Activated naive CD4-positive, alpha-beta T cell treated with anti-CD3 and anti-CD28 coated beads for 36 hours (primary cell): ENCODE measurements around the gene EFTUD2. TPM values are rescaled to one million over a fixed set of nuclear protein-coding genes. Genes with fewer than 3 reads are reported as not detected.
A peak's percentile ranks its signal among the peaks of the same experiment; 100 is the strongest.

Experiments
- CTCF ChIA-PET: fragments of 350-600 bp; sonication (Branson Sonifier 250); formaldehyde crosslinking; loops from one replicate; lab custom pipeline; 2021; ENCODE audit warnings: antibody characterized with exemption; lab: Charles Lee
- DNase-seq: peaks from one replicate; pipeline ENCODE4 v3.0.0-alpha.2; 2020
- H3K27ac Mint-ChIP-seq: one replicate; pipeline ENCODE4 v1.8.0; 2021; ENCODE audit warnings: mild to moderate bottlenecking, mixed read lengths
- H3K27me3 Mint-ChIP-seq: one replicate; pipeline ENCODE4 v1.8.0; 2021; ENCODE audit warnings: low read depth, mixed read lengths
- H3K36me3 Mint-ChIP-seq: one replicate; pipeline ENCODE4 v1.8.0; 2021; ENCODE audit warnings: low read depth, mixed read lengths
- H3K4me1 Mint-ChIP-seq: one replicate; pipeline ENCODE4 v1.8.0; 2021; ENCODE audit warnings: low read depth, mixed read lengths
- H3K4me3 Mint-ChIP-seq: one replicate; pipeline ENCODE4 v1.8.0; 2021; ENCODE audit warnings: mild to moderate bottlenecking, moderate library complexity, mixed read lengths
- H3K9me3 Mint-ChIP-seq: one replicate; pipeline ENCODE4 v1.8.0; 2021; ENCODE audit warnings: mixed read lengths
- intact Hi-C: fragments of 100-400 bp; cut with micrococcal nuclease; formaldehyde crosslinking; loops from one replicate; pipeline ENCODE4 v1.15.1; 2023
- total RNA-seq, 2 experiments: library from RNA; stranded (reverse); gene quantifications; one replicate each; pipeline ENCODE4 v1.2.3, GENCODE V29; 2021

EFTUD2 gene
- total RNA-seq, 2 experiments from 2014 or later: 170 to 176 TPM

DNA sequence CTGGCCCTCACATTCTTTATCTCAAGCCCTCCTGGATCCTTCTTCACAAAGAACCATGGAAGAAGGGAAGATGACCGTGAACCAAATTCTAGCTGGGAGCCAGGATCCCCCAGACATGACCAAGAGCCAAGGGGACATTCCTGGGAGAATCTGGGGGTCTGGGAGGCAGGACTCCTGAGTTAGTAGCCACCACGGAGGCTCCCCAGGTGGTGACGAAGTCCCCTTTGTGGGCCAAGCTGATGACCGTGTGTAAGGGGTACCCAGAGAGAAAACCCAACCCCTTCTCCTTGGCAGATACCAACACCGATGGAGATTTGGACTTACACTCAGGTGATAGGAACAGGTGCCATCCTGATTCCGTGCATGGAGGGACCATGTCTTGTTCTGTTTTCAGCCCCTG is 22.9 kb upstream of the EFTUD2 start:
- peaks cover 9% of the 10 kb centered on the region for H3K36me3 Mint-ChIP-seq
- no peaks in the 10 kb centered on the region for H3K9me3 Mint-ChIP-seq
- no peak overlapping the region for H3K27ac Mint-ChIP-seq
- intact Hi-C loops: no loop called here
- H3K4me3 Mint-ChIP-seq: no peak overlapping the region
- H3K27me3 Mint-ChIP-seq: peaks cover 18% of the 10 kb centered on the region
- CTCF ChIA-PET: interaction anchor here (1.4 to 5.3 kb wide), 2 partner anchors 9 to 99 kb away, joined by 3 to 60 read pairs; no protein-coding TSS in a partner anchor
- no peaks in the 10 kb centered on the region for H3K4me1 Mint-ChIP-seq
- DNase-seq: no peak

DNA sequence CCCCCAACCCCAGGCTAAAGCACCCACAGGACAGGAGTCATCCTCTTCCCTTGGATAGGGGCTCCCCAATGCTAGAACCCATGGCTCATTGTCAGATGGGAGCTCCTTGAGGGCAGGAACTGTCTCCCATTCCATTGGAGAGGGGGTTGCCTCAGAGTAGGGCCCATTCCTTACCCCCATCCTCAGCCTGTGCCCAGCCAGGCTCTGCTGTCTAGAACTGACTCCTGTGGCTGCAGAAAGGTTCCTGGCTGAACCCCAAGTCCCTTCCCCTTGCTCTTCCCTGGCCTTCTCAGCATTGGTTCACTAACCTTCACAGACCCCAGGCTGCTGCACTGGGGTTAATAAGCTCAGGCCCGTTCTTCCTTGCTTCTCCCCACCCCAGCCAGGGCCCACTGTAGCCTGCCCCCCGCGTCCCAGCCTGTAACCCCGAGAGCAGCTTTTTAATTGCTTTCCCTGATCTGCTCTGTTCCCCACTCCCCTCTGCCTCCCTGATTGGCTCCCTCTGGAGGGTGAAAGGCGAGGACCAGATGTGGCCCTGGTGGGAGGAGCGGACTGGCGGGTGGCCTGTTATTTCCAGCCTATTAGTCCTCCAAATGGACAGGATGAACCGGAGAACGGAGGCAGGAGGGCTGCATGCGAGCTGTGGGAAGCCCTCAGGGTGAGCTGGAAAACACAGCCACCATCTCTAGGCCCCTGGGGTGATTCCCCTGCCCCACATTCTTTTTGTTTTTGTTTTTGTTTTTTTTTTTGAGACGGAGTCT is 22.1 kb upstream of the EFTUD2 start:
- no peak for DNase-seq
- Mint-ChIP-seq H3K36me3 (peaks cover 6% of the 10 kb centered on the region), H3K4me1 (no peaks in the 10 kb centered on the region), H3K27me3 (peaks cover 18% of the 10 kb centered on the region), H3K9me3 (no peaks in the 10 kb centered on the region), H3K27ac (no peak overlapping the region), H3K4me3 (no peak overlapping the region)
- CTCF ChIA-PET: interaction anchor here (0.8 to 5.3 kb wide), 8 partner anchors 10 to 213 kb away, joined by 3 to 60 read pairs (median 6); no protein-coding TSS in a partner anchor
- intact Hi-C loops: no loop called here

DNA sequence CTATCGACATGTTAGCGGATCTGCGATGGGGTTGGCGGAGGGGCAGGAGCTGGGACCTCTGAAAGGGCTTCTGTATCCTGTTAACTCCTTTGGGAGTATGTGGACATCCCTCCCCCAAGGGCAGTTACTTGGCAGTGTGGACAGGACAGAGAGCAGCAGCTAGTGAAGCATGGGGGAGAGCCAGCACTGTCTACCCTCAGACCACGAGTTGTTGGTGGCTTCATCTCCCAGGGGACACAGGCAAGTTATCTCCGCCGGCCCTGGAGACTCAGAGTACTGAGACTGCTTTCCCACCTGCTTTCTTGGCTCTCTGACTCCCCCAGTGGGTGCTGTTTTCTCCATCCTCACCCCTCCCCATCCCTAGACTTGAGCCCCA is 21.3 kb upstream of the EFTUD2 start:
- CTCF ChIA-PET: interaction anchor here (0.6 to 5.3 kb wide), 15 partner anchors 9 to 214 kb away, joined by 3 to 60 read pairs (median 4); partner anchors contain the start of gene PLCD3
- no peaks in the 10 kb centered on the region for H3K4me1 Mint-ChIP-seq
- no peak for DNase-seq
- H3K27ac Mint-ChIP-seq: no peak overlapping the region
- intact Hi-C loops: loop anchor here (1.0 kb wide), 4 partner anchors 52 to 212 kb away; partner anchors contain the start of gene PLCD3
- no peaks in the 10 kb centered on the region for H3K9me3 Mint-ChIP-seq
- H3K36me3 Mint-ChIP-seq: peaks cover 1% of the 10 kb centered on the region
- no peak overlapping the region for H3K4me3 Mint-ChIP-seq
- H3K27me3 Mint-ChIP-seq: peaks cover 18% of the 10 kb centered on the region

DNA sequence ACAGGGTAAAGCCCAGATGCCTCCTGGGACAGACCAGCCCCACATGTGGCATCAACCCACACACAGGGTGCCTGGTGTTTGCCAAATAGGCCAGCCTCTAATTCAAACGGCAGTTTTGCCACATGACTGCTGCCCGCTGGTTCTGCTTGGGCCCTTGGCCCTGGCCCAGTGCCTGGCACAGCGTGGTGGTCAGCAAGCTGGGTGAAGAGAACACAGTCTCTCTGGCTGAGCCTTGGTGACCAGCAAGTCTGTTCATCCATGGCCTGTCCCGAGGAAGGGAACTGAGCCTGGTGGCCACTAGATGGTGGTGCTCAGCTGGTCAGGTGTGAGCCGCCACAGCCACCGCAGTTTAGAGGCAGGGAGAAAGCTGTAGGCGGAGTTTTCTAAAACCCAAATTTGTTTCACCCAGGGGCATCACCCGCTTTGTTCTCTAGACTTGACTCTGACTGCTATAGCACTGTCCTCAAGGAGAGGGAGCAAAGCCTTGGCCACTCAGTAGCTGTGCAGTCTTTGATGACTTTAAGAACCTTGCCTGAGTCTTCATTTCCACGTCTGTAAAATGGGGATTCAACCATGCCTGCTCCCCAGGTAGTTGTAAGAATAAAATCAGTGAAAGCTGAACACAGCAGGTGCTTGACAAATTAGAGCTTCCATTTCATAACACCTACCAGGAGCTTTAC is 20.8 kb upstream of the EFTUD2 start:
- Mint-ChIP-seq H3K4me1 (no peaks in the 10 kb centered on the region), H3K27me3 (peaks cover 18% of the 10 kb centered on the region), H3K36me3 (no peaks in the 10 kb centered on the region), H3K27ac (no peak overlapping the region), H3K9me3 (no peaks in the 10 kb centered on the region), H3K4me3 (no peak overlapping the region)
- DNase-seq: peak; percentile 84
- CTCF ChIA-PET: interaction anchor here (0.6 to 5.3 kb wide), 15 partner anchors 12 to 215 kb away, joined by 3 to 60 read pairs (median 3); partner anchors contain the start of gene PLCD3
- intact Hi-C loops: loop anchor here (1.0 kb wide), 4 partner anchors 52 to 212 kb away; partner anchors contain the start of gene PLCD3

GRCh38 chr17:44919411-44919810 is 20.2 kb upstream of the EFTUD2 start:
- no peaks in the 10 kb centered on the region for H3K36me3 Mint-ChIP-seq
- no peaks in the 10 kb centered on the region for H3K9me3 Mint-ChIP-seq
- peaks cover 18% of the 10 kb centered on the region for H3K27me3 Mint-ChIP-seq
- intact Hi-C loops: no loop called here
- H3K4me1 Mint-ChIP-seq: no peaks in the 10 kb centered on the region
- DNase-seq: no peak
- H3K4me3 Mint-ChIP-seq: no peak overlapping the region
- no peak overlapping the region for H3K27ac Mint-ChIP-seq
- CTCF ChIA-PET: interaction anchor here (0.7 to 5.3 kb wide), 6 partner anchors 52 to 278 kb away, joined by 3 to 60 read pairs (median 4); no protein-coding TSS in a partner anchor

GRCh38 chr17:44918006-44918405 is 18.8 kb upstream of the EFTUD2 start:
- Mint-ChIP-seq H3K27ac (no peak overlapping the region), H3K36me3 (no peaks in the 10 kb centered on the region), H3K9me3 (no peaks in the 10 kb centered on the region), H3K27me3 (peaks cover 18% of the 10 kb centered on the region), H3K4me1 (no peaks in the 10 kb centered on the region), H3K4me3 (no peak overlapping the region)
- CTCF ChIA-PET: interaction anchor here (0.6 to 5.3 kb wide), 6 partner anchors 11 to 215 kb away, joined by 3 to 60 read pairs (median 4); no protein-coding TSS in a partner anchor
- intact Hi-C loops: no loop called here
- DNase-seq: no peak

DNA sequence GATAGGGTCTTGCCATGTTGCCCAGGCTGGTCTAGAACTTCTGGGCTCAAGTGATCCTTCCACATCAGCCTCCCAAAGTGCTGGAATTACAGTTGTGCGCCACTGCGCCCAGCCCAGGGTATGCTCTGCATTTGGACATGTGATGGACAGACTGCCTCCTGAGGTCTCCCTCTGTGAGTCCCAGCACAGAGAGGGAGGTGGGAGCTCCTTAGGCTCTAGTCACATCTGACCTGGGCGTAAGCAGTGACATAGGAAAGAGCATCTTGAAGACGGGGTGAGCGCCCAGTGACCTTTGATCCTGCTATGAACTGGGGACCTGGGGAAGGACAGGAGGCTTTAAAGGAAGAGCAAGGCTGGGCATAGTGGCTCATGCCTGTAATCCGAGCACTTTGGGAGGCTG is 18.2 kb upstream of the EFTUD2 start:
- H3K9me3 Mint-ChIP-seq: no peaks in the 10 kb centered on the region
- CTCF ChIA-PET: interaction anchor here (0.6 to 5.3 kb wide), 6 partner anchors 70 to 214 kb away, joined by 3 to 60 read pairs (median 4); no protein-coding TSS in a partner anchor
- no peaks in the 10 kb centered on the region for H3K4me1 Mint-ChIP-seq
- no peak for DNase-seq
- H3K27ac Mint-ChIP-seq: no peak overlapping the region
- no peak overlapping the region for H3K4me3 Mint-ChIP-seq
- H3K36me3 Mint-ChIP-seq: no peaks in the 10 kb centered on the region
- intact Hi-C loops: no loop called here
- peaks cover 20% of the 10 kb centered on the region for H3K27me3 Mint-ChIP-seq

DNA sequence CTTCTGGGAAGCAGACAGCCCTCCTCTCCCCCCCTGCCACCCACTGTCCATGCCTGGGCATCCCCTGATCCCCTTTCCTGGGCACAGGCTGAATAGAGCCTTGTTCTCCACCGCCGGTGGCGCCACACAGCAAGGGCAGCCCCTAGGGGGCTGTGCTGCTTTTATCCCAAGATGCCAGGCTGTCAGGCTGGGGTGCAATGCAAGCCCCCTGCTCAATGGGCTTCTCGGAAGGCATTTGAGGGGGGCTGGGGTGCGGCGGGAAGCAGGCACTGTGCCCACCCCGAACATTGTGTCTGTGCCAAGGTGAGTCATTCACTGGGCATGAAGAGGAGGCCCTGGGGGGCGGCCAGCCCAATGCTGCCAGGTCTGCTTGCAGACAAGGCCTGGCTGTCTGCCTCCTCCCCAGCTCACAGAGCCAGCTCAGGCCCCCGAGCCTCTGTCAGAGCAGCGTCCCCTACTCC is 17.6 kb upstream of the EFTUD2 start:
- CTCF ChIA-PET: interaction anchor here (0.6 to 1.1 kb wide), 2 partner anchors 104 to 215 kb away, joined by 3 read pairs; no protein-coding TSS in a partner anchor
- intact Hi-C loops: no loop called here
- H3K36me3 Mint-ChIP-seq: no peaks in the 10 kb centered on the region

GRCh38 chr17:44915862-44916780 is 16.9 kb upstream of the EFTUD2 start:
- no peaks in the 10 kb centered on the region for H3K4me1 Mint-ChIP-seq
- peaks cover 25% of the 10 kb centered on the region for H3K27me3 Mint-ChIP-seq
- H3K36me3 Mint-ChIP-seq: no peaks in the 10 kb centered on the region
- H3K9me3 Mint-ChIP-seq: no peaks in the 10 kb centered on the region
- no peak overlapping the region for H3K27ac Mint-ChIP-seq
- intact Hi-C loops: no loop called here
- no peak overlapping the region for H3K4me3 Mint-ChIP-seq
- DNase-seq: no peak
- CTCF ChIA-PET: interaction anchor here (0.8 to 1.1 kb wide), 3 partner anchors 98 to 215 kb away, joined by 3 to 4 read pairs (median 3); no protein-coding TSS in a partner anchor

More for the DNA sequence above, 17.6 kb upstream of the EFTUD2 start:
- Mint-ChIP-seq H3K9me3 (no peaks in the 10 kb centered on the region), H3K4me3 (no peak overlapping the region), H3K27ac (no peak overlapping the region), H3K27me3 (peaks cover 24% of the 10 kb centered on the region), H3K4me1 (no peaks in the 10 kb centered on the region)
- no peak for DNase-seq

DNA sequence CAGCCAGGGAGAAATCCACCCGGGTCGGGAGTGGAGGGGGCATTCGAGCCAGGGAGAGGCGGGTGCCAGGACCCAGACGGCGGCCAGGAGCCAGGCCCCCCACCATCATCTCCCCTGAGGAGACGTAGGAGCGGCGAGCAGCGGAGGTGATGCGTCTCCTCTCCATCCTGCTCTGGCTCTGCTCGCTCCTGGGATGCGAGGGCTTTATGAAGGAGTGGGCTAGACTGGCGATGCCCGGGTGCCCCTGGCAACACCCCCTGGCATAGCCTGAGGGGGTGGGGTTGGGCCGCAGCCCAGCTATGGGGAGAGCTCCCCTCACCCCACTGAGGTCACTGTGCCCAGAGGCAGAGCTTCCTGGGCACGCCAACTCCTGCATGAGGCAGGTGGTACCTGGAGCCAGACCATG is 16.1 kb upstream of the EFTUD2 start, which contains the start of gene GFAP:
GFAP (minus strand) TSS at position 180 of the 406 bp plus-strand sequence; CDS start at position 166, 14 bp downstream.
- H3K27me3 Mint-ChIP-seq: peaks cover 25% of the 10 kb centered on the region
- CTCF ChIA-PET: interaction anchor here (0.8 to 1.3 kb wide), 3 partner anchors 99 to 106 kb away, joined by 3 to 4 read pairs (median 3); no protein-coding TSS in a partner anchor
- H3K27ac Mint-ChIP-seq: no peak within 1 kb of the TSS
- intact Hi-C loops: no loop called here
- peaks cover 3% of the 10 kb centered on the region for H3K4me1 Mint-ChIP-seq
- no peaks in the 10 kb centered on the region for H3K36me3 Mint-ChIP-seq
- H3K4me3 Mint-ChIP-seq: no peak within 1 kb of the TSS
- no peaks in the 10 kb centered on the region for H3K9me3 Mint-ChIP-seq
- DNase-seq: no peak

DNA sequence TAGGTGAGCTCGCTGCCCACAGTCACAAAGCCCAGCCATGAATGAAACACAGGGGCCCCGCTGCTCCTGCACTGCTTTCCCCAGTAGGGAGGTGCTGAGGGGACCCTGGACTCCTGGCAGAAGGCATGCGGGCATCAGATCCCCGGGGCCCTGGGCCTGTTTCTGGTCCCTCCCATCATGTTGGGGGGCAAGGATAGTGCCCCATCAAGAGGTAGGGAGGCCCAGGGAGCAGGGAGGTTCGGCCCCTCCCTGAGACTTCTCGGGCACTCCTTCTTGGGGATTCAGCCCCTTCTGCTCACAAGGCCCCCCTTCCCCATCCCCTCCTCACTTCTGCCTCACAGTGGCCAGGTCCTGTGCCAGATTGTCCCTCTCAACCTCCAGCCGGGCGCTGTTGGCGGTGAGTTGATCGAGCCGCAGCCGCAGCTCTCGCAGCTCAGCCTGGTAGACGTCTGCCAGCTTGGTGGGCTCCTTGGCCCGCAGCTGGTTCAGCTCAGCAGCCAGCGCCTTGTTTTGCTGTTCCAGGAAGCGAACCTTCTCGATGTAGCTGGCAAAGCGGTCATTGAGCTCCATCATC is 15.5 kb upstream of the EFTUD2 start:
- Mint-ChIP-seq H3K4me3 (no peak overlapping the region), H3K27ac (no peak overlapping the region), H3K36me3 (no peaks in the 10 kb centered on the region), H3K27me3 (peaks cover 25% of the 10 kb centered on the region), H3K4me1 (peaks cover 3% of the 10 kb centered on the region), H3K9me3 (no peaks in the 10 kb centered on the region)
- CTCF ChIA-PET: interaction anchor here (0.6 to 1.3 kb wide), 3 partner anchors 99 to 108 kb away, joined by 3 read pairs; no protein-coding TSS in a partner anchor
- intact Hi-C loops: no loop called here
- no peak for DNase-seq
